HepG2 (cell line): ENCODE results near the gene SEMA3F. TPM values are rescaled to one million over a fixed set of nuclear protein-coding genes. Genes with fewer than 3 reads are reported as not detected.

Experiments used
- ATAC-seq: fragments of 200-7000 bp; cut with Tn5 transposase; 3 replicates; pipeline ENCODE4 v1.9.1; 2020; ENCODE audit warnings: mild to moderate bottlenecking, moderate library complexity
- BruUV-seq: library from RNA; stranded (reverse); fragments of 400-500 nt; replicated peaks from 2 replicates; lab custom pipeline; 2021; lab: Mats Ljungman, UMichigan
- CTCF ChIA-PET: fragments of 300-600 bp; formaldehyde crosslinking; extraction: SDS; loops from one replicate; lab custom pipeline; 2021; ENCODE audit warnings: low total read pairs, inconsistent platforms, low intra/inter-chr PET ratio; lab: Yijun Ruan, JAX
- POLR2A ChIA-PET: fragments of 350-600 bp; sonication (Branson Sonifier 250); formaldehyde crosslinking; loops from one replicate; lab custom pipeline; 2020; ENCODE audit warnings: antibody characterized with exemption, inconsistent platforms; lab: Yijun Ruan, JAX
- DNase-seq: peaks from one replicate; pipeline ENCODE4 v3.0.0-alpha.2; 2015; ENCODE audit warnings: low spot score
- FAIRE-seq: peaks from 3 replicates; lab custom pipeline; 2011; peaks lifted over from hg19 to GRCh38; lab: Jason Lieb, UNC
- H2AFZ ChIP-seq: one replicate; pipeline ENCODE4 v1.6.1; 2011; ENCODE audit warnings: low read length, inconsistent platforms
- H3K27ac ChIP-seq: fragments of 300-600 bp; 3 replicates; pipeline ENCODE4 v1.8.0; 2011; ENCODE audit warnings: mixed run types, mild to moderate bottlenecking, mixed read lengths, low read length, inconsistent platforms; ENCODE audit not compliant: insufficient read depth; ENCODE audit errors: extremely low read length
- H3K27me3 ChIP-seq, 2 experiments: fragments of 200-600 bp in 1 of 2; 2 replicates in 1 of 2; 3 replicates in 1 of 2; pipeline versions ENCODE4 v1.6.0 to v1.8.0; 2011; ENCODE audit warnings: low read length in 2 of 2, mild to moderate bottlenecking in 2 of 2, moderate library complexity in 2 of 2, inconsistent platforms in 1 of 2; ENCODE audit not compliant: insufficient read depth in 2 of 2, control insufficient read depth in 1 of 2
- H3K36me3 ChIP-seq, 2 experiments: fragments of 200-600 bp in 1 of 2; replicated peaks in 1 of 2; 2 replicates in 1 of 2; 3 replicates in 1 of 2; pipeline versions ENCODE4 v1.5.1 to v1.8.0; 2011; ENCODE audit warnings: low read length in 2 of 2, inconsistent platforms in 1 of 2; ENCODE audit not compliant: insufficient read depth in 2 of 2, control insufficient read depth in 1 of 2
- H3K4me1 ChIP-seq: 2 replicates; pipeline ENCODE4 v1.5.1; 2012; ENCODE audit warnings: low read length, inconsistent platforms; ENCODE audit not compliant: insufficient read depth
- H3K4me2 ChIP-seq: 2 replicates; pipeline ENCODE4 v1.6.0; 2011; ENCODE audit warnings: low read depth, low read length, inconsistent platforms
- H3K4me3 ChIP-seq, 3 experiments: fragments of 200-600 bp in 1 of 3; sonication (generic), shearing (Covaris generic) in 1 of 3; replicated peaks in 1 of 3; 2 replicates each; pipeline ENCODE4 v1.5.1; 2011 to 2016; ENCODE audit warnings: low read length in 3 of 3, inconsistent platforms in 2 of 3, low read depth in 2 of 3, mild to moderate bottlenecking in 2 of 3, control low read depth in 1 of 3, mixed read lengths in 1 of 3; ENCODE audit not compliant: insufficient read depth in 1 of 3
- H3K79me2 ChIP-seq: one replicate; pipeline ENCODE4 v1.6.1; 2011; ENCODE audit warnings: low read length, inconsistent platforms; ENCODE audit not compliant: insufficient read depth
- H3K9ac ChIP-seq: 2 replicates; pipeline ENCODE4 v1.6.0; 2011; ENCODE audit warnings: mild to moderate bottlenecking, low read depth, low read length, inconsistent platforms; ENCODE audit not compliant: insufficient read depth
- H3K9me3 ChIP-seq: 2 replicates; pipeline ENCODE4 v1.5.1; 2012; ENCODE audit warnings: mild to moderate bottlenecking, low read length
- H4K20me1 ChIP-seq: 2 replicates; pipeline ENCODE4 v1.6.0; 2011; ENCODE audit warnings: inconsistent platforms, mild to moderate bottlenecking, low read length, moderate library complexity; ENCODE audit not compliant: insufficient read depth
- ESRRA ChIP-seq: sonication (generic); formaldehyde crosslinking; IDR thresholded peaks from 2 replicates; pipeline ENCODE4 v1.5.1; 2020; ENCODE audit warnings: mild to moderate bottlenecking, low read depth, missing genetic modification reagents
- HDAC1 ChIP-seq: sonication (generic); formaldehyde crosslinking; IDR thresholded peaks from 2 replicates; pipeline ENCODE4 v1.5.1; 2020; ENCODE audit warnings: mild to moderate bottlenecking, missing genetic modification reagents
- MAFF ChIP-seq: IDR thresholded peaks from 2 replicates; pipeline ENCODE4 v1.6.1; 2011; ENCODE audit warnings: low read depth, low read length, improper control_type of control experiment
- PITX1 ChIP-seq: sonication (generic); formaldehyde crosslinking; IDR thresholded peaks from 2 replicates; pipeline ENCODE4 v1.5.1; 2020; ENCODE audit warnings: mild to moderate bottlenecking, missing genetic modification reagents
- PTBP1 ChIP-seq: fragments of 200-400 bp; formaldehyde crosslinking; IDR thresholded peaks from 2 replicates; pipeline ENCODE4 v1.6.1; 2018; ENCODE audit warnings: low read length, low read depth; ENCODE audit not compliant: poor library complexity, severe bottlenecking
- RCOR2 ChIP-seq: IDR thresholded peaks from 2 replicates; pipeline ENCODE4 v1.6.1; 2016; ENCODE audit warnings: missing biosample characterization, missing genetic modification reagents
- SOX5 ChIP-seq: IDR thresholded peaks from 2 replicates; pipeline ENCODE4 v1.6.1; 2016; ENCODE audit warnings: borderline replicate concordance
- TIGD3 ChIP-seq: sonication (generic); formaldehyde crosslinking; IDR thresholded peaks from 2 replicates; pipeline ENCODE4 v1.5.1; 2020; ENCODE audit warnings: mild to moderate bottlenecking, missing genetic modification reagents, borderline replicate concordance
- ZFP36 ChIP-seq: fragments of 150-350 bp; IDR thresholded peaks from 2 replicates; pipeline ENCODE4 v1.6.1; 2018; ENCODE audit warnings: borderline replicate concordance, low read length, low read depth; ENCODE audit not compliant: partially characterized antibody
- ZFP82 ChIP-seq: sonication (generic); formaldehyde crosslinking; IDR thresholded peaks from 2 replicates; pipeline ENCODE4 v1.5.1; 2020; ENCODE audit warnings: mild to moderate bottlenecking, missing genetic modification reagents, borderline replicate concordance
- ZNF263 ChIP-seq: sonication (generic); formaldehyde crosslinking; IDR thresholded peaks from 2 replicates; pipeline ENCODE4 v1.4.0; 2020; ENCODE audit warnings: missing genetic modification reagents
- ZNF530 ChIP-seq: sonication (generic); formaldehyde crosslinking; IDR thresholded peaks from 2 replicates; pipeline ENCODE4 v1.5.0; 2020; ENCODE audit warnings: low read depth, mild to moderate bottlenecking, missing genetic modification reagents
- ZNF746 ChIP-seq: sonication (generic); formaldehyde crosslinking; IDR thresholded peaks from 2 replicates; pipeline ENCODE4 v1.8.0; 2022; ENCODE audit warnings: mild to moderate bottlenecking, missing genetic modification reagents
- ZNF790 ChIP-seq: sonication (generic); formaldehyde crosslinking; IDR thresholded peaks from 2 replicates; pipeline ENCODE4 v1.8.0; 2022; ENCODE audit warnings: missing genetic modification reagents, mild to moderate bottlenecking, borderline replicate concordance
- WGBS: methylation state at CpG from one replicate; pipeline ENCODE4 v1.1.6; 2017; ENCODE audit warnings: low lambda C conversion rate; 5-methylcytosine and 5-hydroxymethylcytosine counted together
- in situ Hi-C: cut with HindIII; loops from 2 replicates; pipeline ENCODE4 v1.10.0; 2017; ENCODE audit warnings: low pct_unique_long_range_greater_than_20kb; ENCODE audit not compliant: extremely low pct_ligation_motif_present
- intact Hi-C: fragments of 100-400 bp; cut with micrococcal nuclease; formaldehyde crosslinking; loops from one replicate; pipeline ENCODE4 v1.10.0; 2022; ENCODE audit not compliant: unreplicated experiment
- polyA plus RNA-seq, 8 experiments: library from polyadenylated mRNA; depleted of rRNA in 3 of 8; stranded (reverse) in 7 of 8; unstranded in 1 of 8; fragments of >200 nt; fragmentation: Illumina TruSeq in 4 of 8; extraction: Trizol in 4 of 8; gene quantifications; 2 replicates each; pipeline versions ENCODE4 v1.2.1 to v1.2.3, GENCODE V29; 2011 to 2016; ENCODE audit warnings: low read depth in 4 of 8, missing spikeins in 1 of 8, mixed read lengths in 1 of 8; ENCODE audit not compliant: insufficient read depth in 1 of 8
- total RNA-seq, 5 experiments: library from RNA; depleted of rRNA; stranded (reverse); fragments of >200 nt; fragmentation: Illumina TruSeq; extraction: Trizol; gene quantifications; 2 replicates each; pipeline ENCODE4 v1.2.3, GENCODE V29; 2016; ENCODE audit warnings: low read depth in 1 of 5

The SEMA3F gene
- total and polyA plus RNA-seq, 2 of the 13 experiments (the other 11 are each of a cell fraction or from before 2014, with no cell fraction given) = 7.6 to 17.2 TPM

GRCh38 chr3:50236484-50237132 lies 81.5 kb downstream of the SEMA3F start:
- CTCF ChIA-PET = no interaction called here
- peaks cover 26% of the 10 kb centered on the region for H3K79me2 ChIP-seq
- ATAC-seq = no peak

More at GRCh38 chr3:50236484-50237132, 81.5 kb downstream of the SEMA3F start:
- Histone ChIP-seq H3K9me3 (no peaks in the 10 kb centered on the region), H3K4me3 (peak overlapping the region; percentile 85 to 93 (median 87)), H2AFZ (no peak overlapping the region), H3K9ac (peak overlapping the region; percentile 81), H3K27me3 (no peaks in the 10 kb centered on the region; a peak in 1 of 5 replicates), H4K20me1 (no peaks in the 10 kb centered on the region), H3K4me2 (peak overlapping the region; percentile 79), H3K27ac (peak overlapping the region; percentile 44), H3K36me3 (peaks cover 0 to 2% of the 10 kb centered on the region in 2 experiments; a peak in 1 of 5 replicates), H3K4me1 (peaks cover 53% of the 10 kb centered on the region)
- intact Hi-C loops (no loop called here), in situ Hi-C loops (no loop called here)
- WGBS = 5% methylated on average over 12 of the region's 13 CpGs
- no peak for FAIRE-seq
- POLR2A ChIA-PET = interaction anchor here (0.7 to 2.7 kb wide), 11 partner anchors 9 to 116 kb away, joined by 3 to 55 read pairs (median 14); no protein-coding TSS in a partner anchor
- TF ChIP-seq PTBP1 = no peak
- 0 out of 2 replicates have a peak, but pooled peaks have one; percentile 39 for TF ChIP-seq ZNF263 (CRISPR knock-in tag)
- TF ChIP-seq ZFP36 = no peak
- no peak for TF ChIP-seq SOX5 (CRISPR knock-in tag)
- 0 out of 2 replicates have a peak, but pooled peaks have one; percentile 26 for TF ChIP-seq PITX1
- no peak for TF ChIP-seq MAFF
- no peak for TF ChIP-seq ZNF746 (CRISPR knock-in tag)
- 0 out of 2 replicates have a peak, but pooled peaks have one; percentile 3 for TF ChIP-seq ZFP82 (CRISPR knock-in tag)
- TF ChIP-seq ESRRA (CRISPR knock-in tag) = 0 out of 2 replicates have a peak, but pooled peaks have one; percentile 2
- peak; percentile 6; the same call in 1 of the 2 replicates for TF ChIP-seq HDAC1 (CRISPR knock-in tag)
- TF ChIP-seq ZNF530 (CRISPR knock-in tag) = 0 out of 2 replicates have a peak, but pooled peaks have one; percentile 21
- no peak for TF ChIP-seq ZNF790 (CRISPR knock-in tag)
- no peak for TF ChIP-seq TIGD3 (CRISPR knock-in tag)
- no peak for TF ChIP-seq RCOR2 (CRISPR knock-in tag)
- DNase-seq = no peak
- BruUV-seq = TSS peak; percentile 68
